AG09319 (cell line): Measurements from ENCODE around the gene UNC13D.
"Not testable (repeated sequence)": the region's sequence is repeated elsewhere in the genome, so short reads cannot be mapped to it uniquely, and the experiment has no call there.

Experiments used
- DNase-seq: peaks from one replicate; pipeline ENCODE4 v3.0.0-alpha.2; 2010; ENCODE audit warnings: low read depth; ENCODE audit errors: extremely low read depth
- CTCF ChIP-seq: IDR thresholded peaks from 2 replicates; pipeline ENCODE4 v1.5.1; 2011; ENCODE audit warnings: low read depth, mild to moderate bottlenecking, inconsistent platforms, low read length, moderate library complexity

Gene UNC13D

GRCh38 chr17:75811174-75811573 is 33.0 kb downstream of the UNC13D start:
- DNase-seq = no peak
- no peak for TF ChIP-seq CTCF

- not testable (repeated sequence) for DNase-seq
These were observed 33.4 kb downstream of the UNC13D start for GRCh38 chr17:75810756-75811155.

DNA sequence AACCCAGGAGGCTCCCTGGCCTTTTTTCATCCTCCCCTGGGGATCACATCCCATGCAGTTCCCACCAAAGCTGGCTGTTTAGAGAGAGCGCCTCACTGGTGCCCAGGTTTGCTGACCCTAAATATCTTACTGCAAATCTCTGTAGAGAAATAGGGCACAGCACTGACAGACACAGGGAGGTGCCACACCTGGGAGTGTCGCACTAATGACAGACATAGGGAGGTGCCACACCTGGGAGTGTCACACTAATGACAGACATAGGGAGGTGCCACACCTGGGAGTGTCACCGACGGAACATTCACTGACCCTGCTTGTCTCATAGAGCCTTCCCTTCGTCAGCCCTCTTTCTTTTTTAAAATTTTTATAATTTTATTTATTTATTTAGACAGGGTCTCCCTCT is 34.0 kb downstream of the UNC13D start:
- DNase-seq = no peak
- TF ChIP-seq CTCF = no peak

GRCh38 chr17:75809631-75810111 is 34.5 kb downstream of the UNC13D start:
- no peak for DNase-seq

DNA sequence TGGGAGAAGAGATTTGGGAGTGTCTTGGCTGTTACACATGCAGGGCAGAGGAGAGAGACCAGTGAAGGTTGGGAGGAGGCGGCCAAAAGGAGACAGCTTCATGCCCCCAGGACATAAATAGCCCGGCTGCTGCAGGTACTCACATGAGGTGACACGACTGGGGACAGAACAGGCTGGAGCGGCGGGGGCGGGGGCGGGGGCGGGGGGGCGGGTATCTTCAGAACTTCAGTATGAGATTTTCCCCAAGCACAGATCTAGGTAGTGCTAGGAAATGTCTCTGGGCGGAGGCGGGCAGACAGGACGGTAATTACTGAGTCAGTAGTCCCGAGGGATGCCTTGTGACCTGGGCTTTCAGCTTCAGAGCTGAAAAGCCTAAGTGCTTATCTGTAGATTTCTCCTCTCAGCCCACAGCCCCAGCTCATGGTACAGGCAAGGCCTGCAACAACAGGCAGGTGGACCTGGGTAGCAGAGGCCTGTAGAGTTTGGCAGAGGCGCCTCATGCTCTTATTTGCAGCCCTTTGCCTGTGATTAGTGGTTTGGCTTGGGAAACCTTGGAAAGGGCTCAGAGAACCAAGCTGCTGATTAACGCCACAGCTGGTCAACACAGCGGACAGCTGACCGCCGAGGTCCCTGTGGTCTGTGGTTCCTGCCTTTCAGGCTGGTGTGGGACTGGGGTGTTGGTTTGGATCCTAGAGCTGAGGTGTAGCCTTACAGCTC is 35.1 kb downstream of the UNC13D start:
- TF ChIP-seq CTCF = no peak
- DNase-seq = peak; percentile 37

More at GRCh38 chr17:75809631-75810111, 34.5 kb downstream of the UNC13D start:
- no peak for TF ChIP-seq CTCF

- TF ChIP-seq CTCF = no peak
These were observed 35.7 kb downstream of the UNC13D start for GRCh38 chr17:75808549-75808904.

DNA sequence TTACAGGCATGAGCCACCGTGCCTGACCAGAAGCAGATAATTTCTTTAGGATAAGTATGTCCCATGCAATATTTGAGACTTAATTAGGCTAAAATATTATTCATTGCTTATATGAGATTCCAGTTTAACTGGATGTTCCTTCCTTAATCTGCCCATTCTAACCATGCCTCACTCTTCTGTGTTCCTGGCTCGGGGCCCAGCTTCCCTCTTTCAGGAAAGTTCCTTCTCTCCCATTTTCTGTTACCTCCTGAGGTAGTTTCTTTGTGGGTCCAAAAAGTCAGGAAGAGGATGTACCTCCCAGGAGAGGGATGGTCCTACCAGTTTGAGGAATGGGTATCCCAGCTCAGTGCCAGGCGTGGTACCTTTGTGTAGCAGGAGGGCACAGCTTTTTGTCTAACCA is 36.3 kb downstream of the UNC13D start:
- no peak for TF ChIP-seq CTCF
- DNase-seq = no peak

More at GRCh38 chr17:75808549-75808904, 35.7 kb downstream of the UNC13D start:
- DNase-seq = no peak
